ENCODE measurements around the gene PTGFRN.

- TF ChIP-seq CTCF (IDR thresholded peaks at IDR 0.05) (no peak), POLR2A (IDR thresholded peaks at IDR 0.05) (no peak)
These were observed 128.5 kb downstream of the PTGFRN start for GRCh38 chr1:117038236-117038635.

All from esophagus squamous epithelium (tissue), 4 donors.